HG02642 (cell line): ENCODE measurements around the gene OR2T35.

ENCODE experiments used
- ATAC-seq: cut with Tn5 transposase; IDR thresholded peaks from one replicate; pipeline ENCODE4 v1.9.1; 2021; ENCODE audit warnings: mild to moderate bottlenecking; ENCODE audit not compliant: unreplicated experiment, poor library complexity

Gene OR2T35

DNA sequence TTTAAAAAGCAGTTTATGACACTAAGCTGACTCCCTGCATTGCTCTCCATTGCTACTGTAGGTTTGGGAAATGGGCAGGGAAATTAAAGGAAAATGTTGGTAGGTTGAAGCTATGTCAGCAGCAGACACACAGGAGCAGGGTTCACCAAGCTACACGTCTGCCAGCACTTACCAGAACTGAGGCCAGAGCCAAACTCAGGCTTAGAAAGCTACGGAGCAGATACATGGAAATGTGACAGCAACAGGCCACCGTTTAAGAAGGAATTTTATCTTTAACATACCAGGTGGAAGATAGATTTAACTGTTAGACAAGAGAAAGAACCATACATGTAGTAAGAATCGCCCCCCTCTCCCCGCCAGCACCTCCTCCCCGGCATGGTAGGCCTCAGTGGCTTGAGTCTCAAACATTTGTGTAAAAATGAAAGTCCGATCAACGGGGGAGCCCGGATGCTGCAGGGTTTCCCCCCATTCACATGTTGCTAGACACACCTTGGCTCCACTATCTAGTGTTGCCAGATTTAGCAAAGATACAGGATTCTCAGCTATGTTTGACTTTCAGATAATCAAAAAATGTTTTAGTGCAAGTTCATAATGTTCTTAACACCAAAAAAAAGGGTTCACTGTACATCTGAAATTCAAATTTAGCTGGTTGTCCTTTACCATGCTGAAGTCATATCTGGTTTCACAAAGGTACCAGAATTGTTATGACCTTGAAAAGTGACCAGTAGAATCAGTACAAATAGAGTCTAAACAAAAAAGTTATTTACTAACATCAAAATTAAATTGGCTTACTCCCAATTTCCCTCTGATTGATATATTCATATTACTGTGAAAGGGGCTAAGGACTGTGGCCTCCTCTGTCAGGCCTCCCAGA lies 16.9 kb downstream of the OR2T35 start:
- ATAC-seq: peak; percentile 86

DNA sequence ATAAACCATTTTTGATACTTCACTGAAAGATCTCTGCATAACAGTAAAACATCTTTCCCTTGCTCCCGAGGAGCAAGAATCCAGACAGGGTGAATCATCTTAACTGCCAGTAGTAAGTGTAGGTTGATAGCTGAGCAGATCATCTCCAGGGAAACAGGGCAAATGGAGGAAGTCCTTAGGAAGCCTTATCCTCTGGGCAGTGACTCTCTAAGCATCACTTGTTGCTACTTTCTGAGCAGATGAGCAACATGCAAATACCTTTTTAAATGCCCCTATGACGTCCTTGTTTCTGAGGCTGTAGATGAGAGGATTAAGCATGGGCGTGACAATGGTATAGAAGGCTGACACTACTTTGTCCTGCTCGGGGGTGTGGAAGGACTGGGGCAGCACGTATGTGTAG lies 19.1 kb downstream of the OR2T35 start:
- no peak for ATAC-seq

DNA sequence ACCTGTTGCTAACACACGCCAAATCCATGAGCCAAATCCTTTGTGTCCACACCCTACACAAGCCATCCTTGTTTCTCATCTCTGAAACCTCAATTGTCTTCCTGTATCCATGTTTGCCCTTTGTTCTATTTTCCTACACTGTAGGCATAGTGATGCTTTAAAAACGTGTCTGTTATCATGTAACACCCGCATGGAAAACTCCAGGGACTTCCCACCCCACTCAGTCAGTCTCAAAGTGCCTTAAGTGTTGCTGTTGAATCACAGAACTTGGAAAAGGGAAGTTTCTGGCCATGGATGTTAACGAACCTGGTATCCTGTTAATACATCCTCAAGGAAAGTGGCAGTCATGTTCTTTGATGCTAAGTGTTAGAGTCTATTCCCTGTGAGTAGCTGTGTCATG lies 19.9 kb downstream of the OR2T35 start:
- no peak for ATAC-seq

DNA sequence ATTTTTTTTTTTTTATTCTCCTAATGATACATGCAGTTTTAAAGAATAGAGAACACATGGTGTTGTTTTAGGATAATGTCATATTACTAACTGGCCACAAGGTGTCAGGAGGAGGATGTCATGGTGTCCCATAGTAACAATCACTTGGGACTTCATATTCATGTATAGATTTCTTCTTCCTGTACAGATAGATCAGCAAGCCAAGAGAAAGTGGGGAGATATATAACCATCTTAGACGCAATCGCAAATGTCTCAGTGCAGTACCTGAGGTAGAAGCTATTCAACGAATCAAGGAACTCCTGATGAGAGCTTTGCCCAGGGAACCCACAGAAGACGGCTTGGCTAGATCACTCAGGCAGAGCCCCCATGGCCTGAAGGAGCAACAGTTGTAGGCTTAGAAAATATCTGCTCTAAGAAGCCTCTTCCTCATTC lies 22.5 kb downstream of the OR2T35 start:
- ATAC-seq: peak; percentile 92

DNA sequence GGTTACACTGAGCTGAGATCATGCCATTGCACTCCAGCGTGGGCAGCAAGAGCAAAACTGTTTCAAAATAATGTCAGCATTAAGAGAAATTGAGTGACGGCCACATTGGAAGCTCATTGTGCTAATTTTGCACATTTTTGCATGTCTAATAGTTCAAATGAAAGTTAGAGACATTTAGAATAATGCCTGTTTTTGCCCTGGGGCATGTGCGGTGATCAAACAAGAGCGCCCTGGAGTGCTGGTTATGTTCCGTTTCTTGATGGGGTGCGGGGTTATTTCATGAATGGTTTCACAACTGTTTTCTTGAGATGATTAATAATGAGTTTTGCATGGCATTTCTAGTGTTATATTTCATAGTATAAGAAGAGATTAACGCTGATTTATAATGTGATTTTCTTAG lies 23.3 kb downstream of the OR2T35 start:
- ATAC-seq: no peak

DNA sequence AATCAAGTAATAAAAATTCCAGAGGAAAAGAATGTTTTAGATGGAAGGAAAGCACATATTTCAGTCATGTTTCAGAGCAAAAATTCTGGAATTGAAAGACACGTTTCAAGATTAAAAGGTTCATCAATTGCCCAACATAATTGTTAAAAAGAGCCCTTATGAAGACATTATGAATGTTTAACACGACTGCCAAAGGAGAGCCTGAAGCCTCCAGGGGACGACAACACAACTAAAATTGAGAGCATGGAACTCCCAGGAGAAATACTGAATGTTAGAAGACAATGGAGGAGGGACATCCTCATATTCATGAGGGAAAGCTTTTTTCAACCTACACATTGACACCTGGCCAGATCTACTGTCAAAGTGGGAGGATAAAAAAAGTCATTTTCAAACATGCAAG lies 26.2 kb downstream of the OR2T35 start:
- no peak for ATAC-seq

DNA sequence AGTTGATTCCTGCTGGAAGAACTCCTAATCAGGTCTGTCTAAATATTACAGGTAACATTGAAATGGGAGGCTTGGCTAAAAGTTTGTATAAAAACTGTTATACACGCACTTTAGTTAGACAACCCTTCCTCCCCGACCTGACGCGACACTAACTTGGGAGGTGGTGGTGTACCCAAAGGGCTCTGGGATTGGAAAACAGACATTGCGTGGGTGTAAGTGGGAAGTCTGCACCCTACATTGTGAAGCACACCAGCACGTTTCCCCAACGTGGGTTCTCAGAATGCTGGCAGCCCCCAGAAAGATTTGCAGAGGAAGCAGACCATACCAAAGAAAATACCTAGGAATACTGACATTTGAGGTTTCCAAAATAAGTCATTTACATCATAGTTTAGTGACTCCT lies 27.0 kb downstream of the OR2T35 start:
- ATAC-seq: no peak

DNA sequence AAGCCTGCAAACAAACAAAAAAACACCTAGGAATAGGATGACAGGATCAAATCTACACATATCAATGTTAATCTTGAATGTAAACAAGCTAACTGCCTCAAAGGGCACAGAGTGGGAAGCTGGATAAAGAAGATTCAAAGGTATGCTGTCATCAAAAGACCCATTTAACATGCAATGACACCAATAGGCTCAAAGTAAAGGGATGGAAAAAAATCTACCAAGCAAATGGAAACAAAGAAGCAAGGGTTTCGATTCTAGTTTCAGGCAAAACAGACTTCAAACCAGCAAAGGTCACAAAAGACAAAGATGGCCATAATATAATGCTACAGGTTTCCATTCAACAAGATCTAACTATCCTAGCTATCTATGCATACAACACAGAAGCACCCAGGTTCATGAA lies 31.3 kb downstream of the OR2T35 start:
- ATAC-seq: no peak

DNA sequence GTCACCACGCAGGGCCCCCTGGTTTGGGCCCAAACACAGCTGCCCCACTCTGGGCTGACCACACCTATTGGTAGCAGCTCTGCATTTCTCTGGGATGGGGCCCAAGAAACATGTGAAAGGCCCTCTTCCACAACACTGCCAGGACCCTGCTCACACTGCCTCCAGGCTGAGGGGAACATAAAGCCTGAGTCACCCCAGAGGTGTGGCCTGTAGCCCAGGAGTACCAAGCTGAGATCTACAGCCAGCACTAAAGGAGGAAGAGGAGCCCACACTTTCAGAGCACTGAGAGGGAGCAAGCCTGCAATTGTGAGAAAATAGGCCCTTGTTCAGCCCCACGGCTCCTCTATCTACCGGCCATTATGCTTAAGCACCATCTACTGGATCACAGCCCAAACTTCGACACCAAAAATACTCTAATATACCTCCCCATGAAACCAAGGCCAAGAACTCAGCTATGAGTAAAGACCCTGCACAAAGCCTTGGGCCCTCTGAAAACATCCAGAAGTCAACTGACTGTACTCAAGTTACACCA lies 33.1 kb downstream of the OR2T35 start:
- no peak for ATAC-seq

DNA sequence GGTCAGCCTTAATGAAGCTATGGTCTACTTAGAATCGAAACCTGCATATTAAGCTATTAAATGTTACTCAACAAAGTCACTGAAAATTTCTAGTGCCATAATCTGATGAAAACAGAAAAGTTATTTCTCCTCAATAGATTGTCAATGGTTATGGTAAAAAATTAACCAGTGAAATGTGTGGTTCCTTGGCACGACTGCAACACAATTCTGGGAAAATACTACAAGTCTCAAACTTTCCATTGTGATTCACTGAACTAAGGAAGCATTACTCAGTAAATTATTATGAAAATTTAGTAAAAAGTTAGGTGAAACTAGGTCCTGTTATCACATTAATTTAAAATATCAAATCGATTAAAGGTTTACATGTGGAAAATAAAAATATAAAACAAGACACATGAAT lies 34.8 kb downstream of the OR2T35 start:
- no peak for ATAC-seq

DNA sequence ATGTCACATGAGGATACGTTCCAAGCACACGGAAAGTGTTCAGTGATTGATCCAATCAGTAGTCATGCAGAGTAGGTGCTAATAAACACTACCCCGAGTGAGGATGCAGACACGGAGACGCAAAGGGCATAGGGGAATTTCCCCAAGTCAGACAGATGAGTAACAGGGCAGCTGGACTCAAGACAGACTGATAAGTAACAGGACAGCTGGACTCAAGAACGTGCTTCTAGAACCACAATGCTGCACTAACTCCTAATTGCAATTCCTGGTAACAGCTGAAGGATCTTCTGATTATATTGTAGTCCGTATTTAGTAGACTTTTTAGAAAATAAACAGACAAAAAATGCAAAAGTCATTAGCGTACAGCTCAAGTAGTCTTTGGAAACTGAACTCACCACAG lies 45.7 kb downstream of the OR2T35 start:
- ATAC-seq: no peak

DNA sequence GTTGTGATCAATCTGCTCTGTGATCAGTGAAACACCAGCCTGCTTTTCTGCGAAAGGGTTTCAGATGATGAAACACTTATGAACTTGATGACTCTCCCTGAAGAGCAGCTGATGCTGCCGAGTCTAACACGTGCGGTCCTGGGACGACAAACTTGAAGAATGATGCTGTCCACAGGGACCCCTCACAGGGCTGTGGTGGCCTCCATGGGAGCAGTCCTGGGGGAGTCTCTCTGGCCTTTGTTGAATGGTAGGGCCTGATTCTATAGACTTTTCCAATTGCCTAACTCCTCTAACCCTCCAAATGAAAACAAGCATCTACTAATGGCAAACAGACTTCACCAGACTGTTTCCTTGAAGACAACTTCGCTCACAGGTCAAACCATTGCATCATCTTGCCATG lies 47.5 kb downstream of the OR2T35 start, which contains the start of gene OR2T10:
OR2T10 (minus strand) TSS at position 112 of the 400 bp plus-strand sequence. CDS start 3,932 bp downstream, outside the sequence.
- no peak for ATAC-seq

DNA sequence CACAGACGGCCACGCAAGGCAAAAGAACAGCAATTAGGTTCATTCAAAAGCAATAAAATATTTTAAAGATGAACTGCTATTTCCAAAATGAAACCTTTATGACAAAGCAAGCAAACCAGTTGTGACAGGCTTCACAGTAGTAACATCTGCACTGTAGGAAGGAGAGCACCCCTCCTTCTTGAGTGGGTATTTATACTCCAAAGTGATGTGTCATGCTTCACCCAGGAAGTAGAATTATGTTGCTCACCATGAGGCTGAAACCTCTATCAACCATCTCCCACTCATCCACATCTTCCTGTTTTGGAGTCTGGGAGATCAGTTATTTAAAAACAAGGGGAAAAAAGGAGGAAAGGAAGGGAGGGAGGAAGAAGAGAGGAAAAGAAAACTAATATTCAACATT lies 48.5 kb downstream of the OR2T35 start:
- no peak for ATAC-seq

DNA sequence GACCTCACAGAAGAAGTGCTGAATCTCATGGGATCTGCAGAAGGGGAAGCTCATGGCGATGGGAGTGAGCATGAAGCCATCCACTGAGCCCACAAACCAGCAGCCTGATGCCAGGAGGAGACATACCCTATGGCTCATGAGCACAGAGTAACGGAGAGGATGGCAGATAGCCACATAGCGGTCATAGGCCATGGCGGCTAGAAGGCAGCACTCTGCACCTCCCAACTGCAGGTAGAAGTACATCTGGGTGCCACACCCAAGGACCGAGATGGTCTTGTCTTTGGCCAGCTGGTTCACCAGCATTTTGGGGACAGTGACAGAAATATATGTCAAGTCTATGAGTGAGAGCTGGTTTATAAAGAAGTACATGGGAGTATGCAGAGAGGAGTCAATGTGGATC lies 51.9 kb downstream of the OR2T35 start:
- no peak for ATAC-seq

DNA sequence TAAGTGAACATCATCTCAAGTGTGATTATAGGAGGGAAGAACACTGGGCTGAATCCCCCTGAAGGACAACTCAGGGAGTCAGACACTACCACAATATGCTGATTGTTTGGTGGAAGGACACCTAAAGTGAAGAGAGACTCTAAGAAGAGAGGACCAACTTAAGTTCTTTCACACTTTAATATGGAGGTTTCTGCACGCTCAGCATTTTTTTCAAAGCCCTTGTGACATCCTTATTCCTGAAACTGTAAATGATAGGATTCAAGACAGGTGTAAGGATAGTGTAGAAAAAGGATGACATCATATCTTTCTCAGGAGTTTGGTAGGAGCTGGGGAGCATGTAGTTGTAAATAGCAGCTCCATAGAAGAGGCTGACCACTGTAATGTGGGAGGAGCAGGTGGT lies 52.4 kb downstream of the OR2T35 start:
- ATAC-seq: no peak

DNA sequence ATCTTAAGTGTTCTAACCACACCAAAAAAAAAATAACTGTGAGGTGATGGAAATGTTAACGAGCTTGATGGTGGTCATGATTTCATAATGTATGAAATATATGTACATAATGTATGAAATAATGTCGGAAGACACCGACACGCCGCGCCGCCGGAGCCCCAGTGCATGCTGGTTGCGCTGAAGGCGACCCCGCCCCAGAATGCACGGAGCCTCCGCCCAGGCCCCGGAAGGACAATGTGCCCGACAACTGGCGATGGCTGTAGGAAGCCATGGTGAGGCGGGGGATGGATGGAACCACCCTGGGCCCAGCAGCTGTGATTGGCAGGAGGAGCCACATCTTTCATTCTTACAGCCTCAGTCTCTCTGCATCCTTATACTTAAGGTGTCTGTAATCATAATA lies 55.0 kb downstream of the OR2T35 start:
- no peak for ATAC-seq

DNA sequence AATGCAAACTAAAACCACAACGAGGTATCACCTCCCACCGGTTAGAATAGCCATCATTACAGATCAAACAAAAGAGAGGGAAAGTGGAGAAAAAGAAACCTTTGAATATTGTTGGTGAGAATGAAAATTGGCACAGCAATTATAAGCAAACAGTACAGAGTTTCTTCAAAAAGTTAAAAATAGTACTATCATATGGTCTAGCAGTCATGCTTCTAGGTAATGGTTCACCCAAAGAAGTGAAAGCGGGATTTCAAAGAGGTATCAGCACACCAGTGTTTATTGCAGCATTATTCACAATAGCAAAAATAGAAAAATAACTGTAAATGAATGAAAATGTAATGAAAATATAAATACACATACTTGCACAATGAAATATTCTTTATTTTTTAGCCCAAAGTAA lies 55.7 kb downstream of the OR2T35 start:
- ATAC-seq: no peak
